ENCODE data around the gene PIP5K1B. TPM values are rescaled to one million over a fixed set of nuclear protein-coding genes. Genes with fewer than 3 reads are reported as not detected.

Gene PIP5K1B
- total RNA-seq, 1 donor from 2014 or later = 5.0 TPM

GRCh38 chr9:68775003-68775730 lies 70.1 kb downstream of the PIP5K1B start:
- DNase-seq = no peak

GRCh38 chr9:68777070-68777763 lies 72.2 kb downstream of the PIP5K1B start:
- DNase-seq = no peak

- no peak for DNase-seq
Observed at GRCh38 chr9:68778635-68779034, 73.6 kb downstream of the PIP5K1B start.

- peak; percentile 92 for DNase-seq
Observed at GRCh38 chr9:68779558-68780379, 74.7 kb downstream of the PIP5K1B start.

- DNase-seq = no peak
Observed at GRCh38 chr9:68780380-68780712, 75.3 kb downstream of the PIP5K1B start.

GRCh38 chr9:68780720-68781119 lies 75.7 kb downstream of the PIP5K1B start:
- DNase-seq = no peak

- no peak for DNase-seq
Observed at GRCh38 chr9:68781928-68782327, 76.9 kb downstream of the PIP5K1B start.

- DNase-seq = no peak
Observed at GRCh38 chr9:68782546-68782945, 77.5 kb downstream of the PIP5K1B start.

GRCh38 chr9:68785965-68786364 lies 80.9 kb downstream of the PIP5K1B start:
- DNase-seq = no peak

GRCh38 chr9:68791169-68791568 lies 86.1 kb downstream of the PIP5K1B start:
- no peak for DNase-seq

GRCh38 chr9:68793605-68794343 lies 88.7 kb downstream of the PIP5K1B start:
- no peak for DNase-seq

GRCh38 chr9:68794898-68795297 lies 89.9 kb downstream of the PIP5K1B start:
- no peak for DNase-seq

GRCh38 chr9:68795411-68795810 lies 90.4 kb downstream of the PIP5K1B start:
- DNase-seq = no peak

- no peak for DNase-seq
Observed at GRCh38 chr9:68797116-68797515, 92.1 kb downstream of the PIP5K1B start.

GRCh38 chr9:68798423-68798822 lies 93.4 kb downstream of the PIP5K1B start:
- no peak for DNase-seq

GRCh38 chr9:68800836-68801235 lies 95.8 kb downstream of the PIP5K1B start:
- DNase-seq = no peak

GRCh38 chr9:68802525-68803015 lies 97.5 kb downstream of the PIP5K1B start:
- DNase-seq = no peak

- DNase-seq = no peak
Observed at GRCh38 chr9:68804911-68805889, 100.2 kb downstream of the PIP5K1B start.

- DNase-seq = no peak
Observed at GRCh38 chr9:68805890-68806517, 101.0 kb downstream of the PIP5K1B start.

- DNase-seq = no peak
Observed at GRCh38 chr9:68808338-68808890, 103.4 kb downstream of the PIP5K1B start.
